Frontal cortex (tissue), 4 donors: ENCODE measurements around the gene PHACTR3. TPM values are rescaled to one million over a fixed set of nuclear protein-coding genes. Genes with fewer than 3 reads are reported as not detected.

Experiments used
- DNase-seq, 2 donors: peaks; one replicate each; pipeline ENCODE4 v3.0.0; 2012; ENCODE audit warnings: low spot score in 2 of 2
- FAIRE-seq: peaks from 2 replicates; lab custom pipeline; 2012; peaks lifted over from hg19 to GRCh38; lab: Jason Lieb, UNC
- total RNA-seq: library from RNA; depleted of rRNA; stranded (reverse); fragments of >200 nt; gene quantifications from one replicate; pipeline ENCODE4 v1.2.3, GENCODE V29; 2014
- donor health status: control.
- donor health status: control.
- donor health status: control.

Gene PHACTR3
- total RNA-seq, 1 donor from 2014 or later, result 40.8 TPM

- DNase-seq (no peak), FAIRE-seq (no peak)
Observed at GRCh38 chr20:59802471-59803221, 198.3 kb downstream of the PHACTR3 start.

GRCh38 chr20:59804347-59804746, 200.0 kb downstream of the PHACTR3 start:
- FAIRE-seq (no peak), DNase-seq (no peak)

- FAIRE-seq, result no peak
- no peak for DNase-seq
Observed at GRCh38 chr20:59804871-59805665, 200.7 kb downstream of the PHACTR3 start.

- DNase-seq, result no peak
- FAIRE-seq, result no peak
Observed at GRCh38 chr20:59805786-59806577, 201.6 kb downstream of the PHACTR3 start.

- FAIRE-seq (no peak), DNase-seq (no peak)
Observed at GRCh38 chr20:59806578-59806975, 202.2 kb downstream of the PHACTR3 start.

GRCh38 chr20:59807909-59808728, 203.8 kb downstream of the PHACTR3 start:
- no peak for DNase-seq
- FAIRE-seq, result no peak

GRCh38 chr20:59808729-59809381, 204.5 kb downstream of the PHACTR3 start:
- DNase-seq, result no peak
- FAIRE-seq, result no peak

GRCh38 chr20:59809630-59810448, 205.5 kb downstream of the PHACTR3 start:
- FAIRE-seq, result no peak
- DNase-seq, result no peak

- FAIRE-seq (no peak), DNase-seq (no peak)
Observed at GRCh38 chr20:59810449-59811187, 206.3 kb downstream of the PHACTR3 start.

GRCh38 chr20:59811681-59812171, 207.4 kb downstream of the PHACTR3 start:
- FAIRE-seq (no peak), DNase-seq (no peak)

GRCh38 chr20:59812286-59813125, 208.2 kb downstream of the PHACTR3 start:
- FAIRE-seq, result no peak
- DNase-seq, result no peak

- DNase-seq, result no peak
- no peak for FAIRE-seq
Observed at GRCh38 chr20:59813126-59813947, 209.0 kb downstream of the PHACTR3 start.

- no peak for FAIRE-seq
- DNase-seq, result no peak
Observed at GRCh38 chr20:59813948-59814839, 209.9 kb downstream of the PHACTR3 start.

GRCh38 chr20:59814840-59815340, 210.6 kb downstream of the PHACTR3 start:
- FAIRE-seq, result no peak
- DNase-seq, result no peak
